Measurements from ENCODE around the gene PAQR7. TPM values are rescaled to one million over a fixed set of nuclear protein-coding genes. Genes with fewer than 3 reads are reported as not detected.
A peak's percentile ranks its signal among the peaks of the same experiment; 100 is the strongest.

PAQR7 gene
- total RNA-seq, 1 donor from 2014 or later: 9.4 TPM

GRCh38 chr1:25895365-25895990, 20.0 kb upstream of the PAQR7 start:
- TF ChIP-seq CTCF (conservative IDR thresholded peaks at IDR 0.05; ENCODE audit: low read depth, low read length): peak; percentile 99
- no peak overlapping the region for H3K4me3 ChIP-seq (ENCODE audit: low read depth, low read length)
- peak; percentile 27 for DNase-seq (ENCODE audit: low read depth)

- DNase-seq (ENCODE audit: low read depth): no peak
- no peak for TF ChIP-seq CTCF (conservative IDR thresholded peaks at IDR 0.05; ENCODE audit: low read depth, low read length)
- H3K4me3 ChIP-seq (ENCODE audit: low read depth, low read length): no peak overlapping the region
These were observed 17.6 kb upstream of the PAQR7 start for GRCh38 chr1:25893116-25893515.

- H3K4me3 ChIP-seq (ENCODE audit: low read depth, low read length): no peak overlapping the region
- TF ChIP-seq CTCF (conservative IDR thresholded peaks at IDR 0.05; ENCODE audit: low read depth, low read length): no peak
- DNase-seq (ENCODE audit: low read depth): no peak
These were observed 16.1 kb upstream of the PAQR7 start for GRCh38 chr1:25891606-25892005.

- DNase-seq (ENCODE audit: low read depth): peak; percentile 71
- H3K4me3 ChIP-seq (ENCODE audit: low read depth, low read length): no peak overlapping the region
- TF ChIP-seq CTCF (conservative IDR thresholded peaks at IDR 0.05; ENCODE audit: low read depth, low read length): no peak
These were observed 14.9 kb upstream of the PAQR7 start for GRCh38 chr1:25890239-25891034.

GRCh38 chr1:25889470-25889869, 14.0 kb upstream of the PAQR7 start:
- no peak overlapping the region for H3K4me3 ChIP-seq (ENCODE audit: low read depth, low read length)
- peak; percentile 33 for TF ChIP-seq CTCF (conservative IDR thresholded peaks at IDR 0.05; ENCODE audit: low read depth, low read length)
- no peak for DNase-seq (ENCODE audit: low read depth)

- H3K4me3 ChIP-seq (ENCODE audit: low read depth, low read length): no peak overlapping the region
- no peak for DNase-seq (ENCODE audit: low read depth)
- TF ChIP-seq CTCF (conservative IDR thresholded peaks at IDR 0.05; ENCODE audit: low read depth, low read length): no peak
These were observed 13.0 kb upstream of the PAQR7 start for GRCh38 chr1:25888426-25888987.

All from epithelial cell of proximal tubule (primary cell).